Psoas muscle (tissue), 8 donors: ENCODE measurements around the gene INO80. TPM values are rescaled to one million over a fixed set of nuclear protein-coding genes. Genes with fewer than 3 reads are reported as not detected.
"Not testable (repeated sequence)": the region's sequence is repeated elsewhere in the genome, so short reads cannot be mapped to it uniquely, and the experiment has no call there.

Source experiments
- ATAC-seq, 4 donors: fragments of 200-7000 bp; cut with Tn5 transposase; one replicate each; pipeline ENCODE4 v1.9.1; 2020; ENCODE audit warnings: moderate library complexity in 3 of 4, mild to moderate bottlenecking in 2 of 4
- DNase-seq, 2 donors: peaks; one replicate each; pipeline ENCODE4 v3.0.0-alpha.2; 2020
- H3K27ac ChIP-seq: fragments of 200-600 bp; one replicate; pipeline ENCODE4 v1.8.0; 2022
- H3K27me3 ChIP-seq, 3 donors: fragments of 200-600 bp in 1 of 3; one replicate each; pipeline versions ENCODE4 v1.6.1 to v1.8.0; 2013 to 2022; ENCODE audit warnings: low read length in 2 of 3, mild to moderate bottlenecking in 2 of 3, moderate library complexity in 1 of 3; ENCODE audit not compliant: insufficient read depth in 3 of 3
- H3K36me3 ChIP-seq, 2 donors: fragments of 200-600 bp in 1 of 2; one replicate each; pipeline versions ENCODE4 v1.6.1 to v1.8.0; 2013 to 2022; ENCODE audit warnings: low read depth in 1 of 2, mild to moderate bottlenecking in 1 of 2, moderate library complexity in 1 of 2; ENCODE audit not compliant: insufficient read depth in 1 of 2
- H3K4me1 ChIP-seq: fragments of 200-600 bp; one replicate; pipeline ENCODE4 v1.8.0; 2022
- H3K4me3 ChIP-seq: fragments of 200-600 bp; one replicate; pipeline ENCODE4 v1.8.0; 2022; ENCODE audit warnings: mild to moderate bottlenecking
- H3K9me3 ChIP-seq: fragments of 200-600 bp; one replicate; pipeline ENCODE4 v1.8.0; 2022
- WGBS, 3 donors: extraction: QIAGEN DNeasy Blood & Tissue Kit; methylation state at CpG; one replicate each; pipeline versions ENCODE4 v1.1.6 to v1.1.7; 2013; 5-methylcytosine and 5-hydroxymethylcytosine counted together
- intact Hi-C, 2 donors: fragments of 100-400 bp; cut with DNase I; formaldehyde crosslinking; loops; one replicate each; pipeline versions ENCODE4 v1.11.0 to v1.14.2; 2022
- polyA plus RNA-seq, 3 donors: library from polyadenylated mRNA; stranded (reverse); fragments of 200-250 nt; gene quantifications; one replicate each; pipeline ENCODE4 v1.2.3, GENCODE V29; 2013
- total RNA-seq, 4 donors: library from RNA; stranded (reverse); fragmentation: NEBNext Ultra II Directional in 2 of 4; extraction: Animal tissue kit (Norgen Biotek cat#: 25700) in 2 of 4; gene quantifications; one replicate each; pipeline versions ENCODE4 v1.2.1 to v1.2.4, GENCODE V29; 2021 to 2023
- TF ChIP-seq, protein P1 (sequence below): fragments of 200-600 bp; IDR thresholded peaks from one replicate; pipeline ENCODE4 v1.8.0; 2022; ENCODE audit warnings: antibody characterized with exemption
- donor health status: healthy with polysubstance abuse.
- donor health status: DM: no; HTN: no; CAD: no; lungs with moderate emphysema.
- donor health status: Bipolar disorder and iron deficiency.
- donor health status: healthy.
- donor health status: DM: yes; HTN: yes; CAD: no.
- donor health status: DM: no; HTN: no; CAD: no.
- donor health status: DM: no; HTN: no; CAD: no.
- donor health status: DM: yes; HTN: yes; CAD: no.

The INO80 gene
- total and polyA plus RNA-seq, 7 donors, result 12.4 to 30.5 (median 20.1) TPM

DNA sequence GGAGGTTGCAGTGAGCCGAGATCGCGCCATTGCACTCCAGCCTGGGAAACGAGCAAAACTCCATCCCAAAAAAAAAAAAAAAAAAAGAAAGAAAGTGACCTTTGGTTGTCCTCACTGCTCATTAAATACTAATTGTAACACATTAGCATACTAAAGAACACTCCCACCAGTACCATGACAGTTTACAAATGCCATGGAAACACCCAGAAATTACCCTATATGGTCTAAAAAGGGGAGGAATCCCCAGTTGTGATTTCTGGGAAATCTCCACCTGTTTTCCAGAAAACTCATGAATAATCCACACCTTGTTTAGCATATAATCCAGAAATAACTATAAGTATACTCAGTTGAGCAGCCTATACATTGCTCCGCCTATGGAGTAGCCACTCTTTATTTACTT, 23.5 kb upstream of the INO80 start:
- no peaks in the 10 kb centered on the region for H3K9me3 ChIP-seq
- H3K27me3 ChIP-seq, result no peaks in the 10 kb centered on the region
- TF ChIP-seq, protein P1, sequence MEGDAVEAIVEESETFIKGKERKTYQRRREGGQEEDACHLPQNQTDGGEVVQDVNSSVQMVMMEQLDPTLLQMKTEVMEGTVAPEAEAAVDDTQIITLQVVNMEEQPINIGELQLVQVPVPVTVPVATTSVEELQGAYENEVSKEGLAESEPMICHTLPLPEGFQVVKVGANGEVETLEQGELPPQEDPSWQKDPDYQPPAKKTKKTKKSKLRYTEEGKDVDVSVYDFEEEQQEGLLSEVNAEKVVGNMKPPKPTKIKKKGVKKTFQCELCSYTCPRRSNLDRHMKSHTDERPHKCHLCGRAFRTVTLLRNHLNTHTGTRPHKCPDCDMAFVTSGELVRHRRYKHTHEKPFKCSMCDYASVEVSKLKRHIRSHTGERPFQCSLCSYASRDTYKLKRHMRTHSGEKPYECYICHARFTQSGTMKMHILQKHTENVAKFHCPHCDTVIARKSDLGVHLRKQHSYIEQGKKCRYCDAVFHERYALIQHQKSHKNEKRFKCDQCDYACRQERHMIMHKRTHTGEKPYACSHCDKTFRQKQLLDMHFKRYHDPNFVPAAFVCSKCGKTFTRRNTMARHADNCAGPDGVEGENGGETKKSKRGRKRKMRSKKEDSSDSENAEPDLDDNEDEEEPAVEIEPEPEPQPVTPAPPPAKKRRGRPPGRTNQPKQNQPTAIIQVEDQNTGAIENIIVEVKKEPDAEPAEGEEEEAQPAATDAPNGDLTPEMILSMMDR, result no peak
- DNase-seq (no peak), ATAC-seq (no peak)
- no peak overlapping the region for H3K4me3 ChIP-seq
- 92 to 100% (median 94%) methylated on average over 1 to 5 of the region's 5 CpGs for WGBS, 3 donors
- no peaks in the 10 kb centered on the region for H3K36me3 ChIP-seq
- no peaks in the 10 kb centered on the region for H3K4me1 ChIP-seq
- intact Hi-C loops, result no loop called here
- H3K27ac ChIP-seq, result no peak overlapping the region

DNA sequence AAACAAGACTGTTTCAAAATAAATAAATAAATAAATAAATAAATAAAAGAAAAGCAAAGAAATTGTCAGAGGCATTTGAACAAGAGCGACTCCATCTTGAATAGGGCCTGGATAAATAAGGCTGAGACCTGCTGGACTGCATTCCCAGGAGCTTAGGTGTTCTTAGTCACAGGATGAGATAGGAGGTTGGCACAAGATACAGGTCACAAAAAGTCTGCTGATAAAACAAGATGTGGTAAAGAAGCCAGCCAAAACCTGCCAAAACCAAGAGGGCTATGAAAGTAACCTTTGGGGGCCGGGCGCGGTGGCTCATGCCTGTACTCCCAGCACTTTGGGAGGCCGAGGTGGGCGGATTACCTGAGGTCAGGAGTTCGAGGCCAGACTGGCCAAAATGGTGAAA, 23.0 kb upstream of the INO80 start:
- intact Hi-C loops, H3K4me1 ChIP-seq, H3K4me3 ChIP-seq, H3K27ac ChIP-seq, DNase-seq, H3K27me3 ChIP-seq, H3K9me3 ChIP-seq, H3K36me3 ChIP-seq, ATAC-seq: not testable (repeated sequence)
- 87 to 96% (median 90%) methylated on average over 7 of the region's 7 CpGs for WGBS, 3 donors

DNA sequence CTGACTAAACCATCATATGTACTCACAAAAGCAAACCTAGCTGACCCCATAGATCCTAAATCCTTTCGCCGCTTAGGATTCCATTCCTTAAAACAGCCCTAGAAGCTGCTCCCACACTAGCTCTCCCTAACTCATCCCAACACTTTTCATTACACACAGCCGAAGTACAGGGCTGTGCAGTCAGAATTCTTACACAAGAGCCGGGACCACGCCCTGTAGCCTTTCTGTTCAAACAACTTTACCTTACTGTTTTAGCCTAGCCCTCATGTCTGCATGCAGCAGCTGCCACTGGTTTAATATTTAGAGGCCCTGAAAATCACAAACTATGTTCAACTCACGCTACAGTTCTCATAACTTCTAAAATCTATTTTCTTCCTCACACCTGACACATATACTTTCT, 19.5 kb upstream of the INO80 start:
- WGBS, 3 donors, result 92 to 95% (median 95%) methylated on average over 6 of the region's 6 CpGs
- H3K4me1 ChIP-seq, intact Hi-C loops, H3K27me3 ChIP-seq, ATAC-seq, H3K36me3 ChIP-seq, H3K9me3 ChIP-seq, H3K4me3 ChIP-seq, H3K27ac ChIP-seq, DNase-seq: not testable (repeated sequence)

DNA sequence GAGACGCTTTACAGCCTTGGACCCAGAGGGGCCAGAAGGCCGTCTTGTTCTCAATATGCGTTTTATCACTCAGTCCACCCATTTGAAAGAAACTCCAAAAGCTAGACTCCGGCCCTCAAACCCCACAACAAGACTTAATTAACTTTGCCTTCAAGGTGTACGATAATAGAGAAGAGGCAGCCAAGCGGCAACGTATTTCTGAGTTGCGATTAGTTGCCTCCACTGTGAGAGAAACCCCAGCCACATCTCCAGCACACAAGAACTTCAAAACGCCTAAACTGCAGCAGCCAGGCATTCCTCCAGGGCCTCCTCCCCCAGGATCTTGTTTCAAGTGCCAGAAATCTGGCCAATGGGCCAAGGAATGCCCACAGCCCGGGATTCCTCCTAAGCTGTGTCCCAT, 17.4 kb upstream of the INO80 start:
- DNase-seq (no peak), ATAC-seq (no peak)
- Histone ChIP-seq H3K9me3 (no peaks in the 10 kb centered on the region), H3K4me3 (no peak overlapping the region), H3K36me3 (no peaks in the 10 kb centered on the region), H3K4me1 (no peaks in the 10 kb centered on the region), H3K27ac (no peak overlapping the region), H3K27me3 (no peaks in the 10 kb centered on the region)
- TF ChIP-seq, protein P1, result no peak
- intact Hi-C loops, result no loop called here
- 61 to 70% (median 62%) methylated on average over 10 of the region's 10 CpGs for WGBS, 3 donors

DNA sequence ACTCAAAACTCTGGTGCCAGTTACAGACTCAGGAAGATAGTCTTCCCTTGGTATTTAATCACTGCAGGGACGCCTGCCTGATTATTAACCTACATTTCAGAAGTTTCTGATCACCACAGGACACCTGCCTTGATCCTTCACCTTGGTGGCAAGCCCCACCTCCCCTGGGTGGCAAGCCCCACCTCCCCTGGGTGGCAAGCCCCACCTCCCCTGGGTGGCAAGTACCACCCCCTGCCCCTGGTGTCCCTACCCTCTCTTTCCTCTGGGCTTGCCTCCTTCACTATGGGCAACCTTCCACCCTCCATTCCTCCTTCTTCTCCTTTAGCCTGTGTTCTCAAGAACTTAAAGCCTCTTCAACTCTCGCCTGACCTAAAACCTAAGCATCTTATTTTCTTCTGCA, 16.0 kb upstream of the INO80 start:
- H3K27me3 ChIP-seq, H3K27ac ChIP-seq, H3K36me3 ChIP-seq, intact Hi-C loops, DNase-seq, ATAC-seq, H3K9me3 ChIP-seq, H3K4me3 ChIP-seq, H3K4me1 ChIP-seq: not testable (repeated sequence)
- WGBS, 3 donors, result 86 to 87% (median 87%) methylated on average over 2 of the region's 2 CpGs

DNA sequence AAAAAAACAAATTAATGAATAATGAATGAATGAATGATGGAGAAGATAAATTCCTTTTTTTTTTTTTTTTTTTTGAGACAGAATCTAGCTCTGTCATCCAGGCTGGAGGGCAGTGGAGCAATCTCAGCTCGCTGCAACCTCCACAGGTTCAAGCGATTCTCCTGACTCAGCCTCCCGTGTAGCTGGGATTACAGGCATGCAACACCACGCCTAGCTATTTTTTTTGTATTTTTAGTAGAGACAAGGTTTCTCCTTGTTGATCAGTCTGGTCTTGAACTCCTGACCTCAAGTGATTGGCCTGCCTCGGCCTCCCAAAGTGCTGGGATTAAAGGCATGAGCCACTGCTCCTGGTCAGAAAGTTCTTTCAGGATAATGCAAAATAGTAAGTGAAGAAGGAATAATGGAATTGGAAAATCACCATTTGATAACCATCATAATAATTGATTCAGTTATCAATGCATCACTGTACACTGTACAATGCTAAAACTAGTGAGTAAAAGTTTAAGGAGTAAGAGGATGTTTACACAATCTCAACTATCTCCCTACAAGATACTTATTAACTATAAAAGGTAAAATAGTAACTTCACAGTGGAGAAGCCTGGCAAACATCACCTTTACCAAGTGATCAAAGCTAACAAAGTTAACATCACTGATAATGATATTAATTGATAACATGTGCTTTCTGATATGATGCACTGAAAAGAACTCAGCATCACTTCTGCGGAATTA, 12.3 kb upstream of the INO80 start:
- 85 to 87% (median 86%) methylated on average over 6 of the region's 6 CpGs for WGBS, 3 donors
- intact Hi-C loops, result no loop called here
- TF ChIP-seq, protein P1, result no peak
- no peak overlapping the region for H3K4me3 ChIP-seq
- no peaks in the 10 kb centered on the region for H3K9me3 ChIP-seq
- ATAC-seq, result no peak
- no peak for DNase-seq
- H3K36me3 ChIP-seq, result no peaks in the 10 kb centered on the region
- no peak overlapping the region for H3K27ac ChIP-seq
- peaks cover 0 to 10% (median 0%) of the 10 kb centered on the region in 3 donors for H3K27me3 ChIP-seq
- H3K4me1 ChIP-seq, result no peaks in the 10 kb centered on the region
